ENCODE data around the gene KCNMB2. TPM values are rescaled to one million over a fixed set of nuclear protein-coding genes. Genes with fewer than 3 reads are reported as not detected.

Gene KCNMB2
- total RNA-seq, 2 donors from 2014 or later = 0.42 to 0.72 TPM

DNA sequence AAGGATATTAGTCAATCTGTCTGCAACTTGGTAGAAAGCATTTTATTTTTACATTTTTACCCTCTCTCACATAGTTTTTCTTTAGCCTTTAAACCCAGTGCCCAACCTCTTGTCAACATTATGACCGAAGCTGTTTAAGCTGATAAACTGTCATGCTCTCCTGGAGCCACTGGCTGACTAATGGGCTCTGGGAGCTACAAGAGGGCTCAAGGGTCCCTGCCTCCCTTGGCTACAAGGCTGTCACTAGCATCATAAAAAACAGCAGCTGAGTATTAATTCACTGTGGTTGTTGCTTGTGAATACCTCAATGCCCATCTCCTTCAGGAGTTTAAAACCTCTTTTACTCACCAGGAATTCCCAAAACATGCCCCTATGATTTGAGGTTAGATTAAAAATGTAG, 297.5 kb downstream of the KCNMB2 start:
- intact Hi-C loops (cut with DNase I) = no loop called here

GRCh38 chr3:178835033-178835432, 298.8 kb downstream of the KCNMB2 start:
- TF ChIP-seq, protein P1, sequence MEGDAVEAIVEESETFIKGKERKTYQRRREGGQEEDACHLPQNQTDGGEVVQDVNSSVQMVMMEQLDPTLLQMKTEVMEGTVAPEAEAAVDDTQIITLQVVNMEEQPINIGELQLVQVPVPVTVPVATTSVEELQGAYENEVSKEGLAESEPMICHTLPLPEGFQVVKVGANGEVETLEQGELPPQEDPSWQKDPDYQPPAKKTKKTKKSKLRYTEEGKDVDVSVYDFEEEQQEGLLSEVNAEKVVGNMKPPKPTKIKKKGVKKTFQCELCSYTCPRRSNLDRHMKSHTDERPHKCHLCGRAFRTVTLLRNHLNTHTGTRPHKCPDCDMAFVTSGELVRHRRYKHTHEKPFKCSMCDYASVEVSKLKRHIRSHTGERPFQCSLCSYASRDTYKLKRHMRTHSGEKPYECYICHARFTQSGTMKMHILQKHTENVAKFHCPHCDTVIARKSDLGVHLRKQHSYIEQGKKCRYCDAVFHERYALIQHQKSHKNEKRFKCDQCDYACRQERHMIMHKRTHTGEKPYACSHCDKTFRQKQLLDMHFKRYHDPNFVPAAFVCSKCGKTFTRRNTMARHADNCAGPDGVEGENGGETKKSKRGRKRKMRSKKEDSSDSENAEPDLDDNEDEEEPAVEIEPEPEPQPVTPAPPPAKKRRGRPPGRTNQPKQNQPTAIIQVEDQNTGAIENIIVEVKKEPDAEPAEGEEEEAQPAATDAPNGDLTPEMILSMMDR (IDR thresholded peaks at IDR 0.05) = no peak
- H3K27ac ChIP-seq = no peak overlapping the region

More for the DNA sequence above, 297.5 kb downstream of the KCNMB2 start:
- H3K4me3 ChIP-seq = no peak overlapping the region
- TF ChIP-seq, protein P1 (IDR thresholded peaks at IDR 0.05) = no peak
- H3K27ac ChIP-seq = no peak overlapping the region
- DNase-seq = no peak
- no peaks in the 10 kb centered on the region for H3K4me1 ChIP-seq
- no peaks in the 10 kb centered on the region for H3K36me3 ChIP-seq
- H3K9me3 ChIP-seq = no peaks in the 10 kb centered on the region
- no peak overlapping the region for H3K9ac ChIP-seq (ENCODE audit: low read depth in 2 of 2, low read length in 2 of 2)
- no peaks in the 10 kb centered on the region for H3K27me3 ChIP-seq

DNA sequence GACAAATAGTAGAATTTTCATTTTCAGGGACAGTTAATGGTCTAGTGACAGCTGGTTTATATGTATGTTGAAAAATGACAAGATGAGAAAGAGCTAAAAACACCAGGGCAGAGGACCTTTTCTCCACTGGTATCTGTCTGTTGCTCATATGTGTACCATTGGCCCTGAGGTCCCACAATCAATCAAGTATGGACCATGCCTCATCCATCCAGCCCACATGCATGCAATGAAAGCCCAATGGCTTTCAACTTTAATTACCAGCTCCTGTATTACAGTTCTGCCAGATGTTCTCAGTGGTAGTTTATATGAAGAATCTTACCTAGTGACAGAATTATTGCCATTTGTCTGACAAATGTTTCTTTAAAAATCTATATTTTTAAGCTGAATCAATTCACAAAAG, 301.3 kb downstream of the KCNMB2 start:
- TF ChIP-seq, protein P1 (IDR thresholded peaks at IDR 0.05) = no peak
- Histone ChIP-seq H3K4me3 (no peak overlapping the region), H3K27me3 (no peaks in the 10 kb centered on the region), H3K27ac (no peak overlapping the region), H3K4me1 (no peaks in the 10 kb centered on the region), H3K36me3 (no peaks in the 10 kb centered on the region), H3K9me3 (no peaks in the 10 kb centered on the region), H3K9ac (ENCODE audit: low read depth in 2 of 2, low read length in 2 of 2) (no peak overlapping the region)
- intact Hi-C loops (cut with DNase I) = no loop called here
- DNase-seq = no peak

More at GRCh38 chr3:178835033-178835432, 298.8 kb downstream of the KCNMB2 start:
- H3K9me3 ChIP-seq = no peaks in the 10 kb centered on the region
- H3K27me3 ChIP-seq = no peaks in the 10 kb centered on the region
- H3K36me3 ChIP-seq = no peaks in the 10 kb centered on the region
- DNase-seq = no peak
- intact Hi-C loops (cut with DNase I) = no loop called here
- no peaks in the 10 kb centered on the region for H3K4me1 ChIP-seq
- no peak overlapping the region for H3K4me3 ChIP-seq
- H3K9ac ChIP-seq (ENCODE audit: low read depth in 2 of 2, low read length in 2 of 2) = no peak overlapping the region

DNA sequence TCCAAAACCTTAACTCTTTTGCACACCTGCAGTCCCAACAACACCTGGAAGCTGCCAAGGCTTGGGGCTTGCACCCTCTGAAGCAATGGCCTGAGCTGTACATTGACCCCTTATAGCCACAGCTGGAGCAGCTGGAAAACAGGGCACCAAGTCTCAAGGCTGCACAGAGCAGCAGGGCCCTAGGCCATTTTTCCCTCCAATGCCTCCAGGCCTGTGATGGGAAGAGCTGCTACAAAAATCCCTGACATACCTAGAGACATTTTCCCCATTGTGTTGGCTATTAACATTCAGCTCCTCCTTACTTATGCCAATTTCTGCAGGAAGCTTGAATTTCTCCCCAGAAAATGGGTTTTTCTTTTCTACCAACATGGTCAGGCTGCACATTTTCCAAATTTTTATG, 304.4 kb downstream of the KCNMB2 start:
- Histone ChIP-seq H3K4me3 (no peak overlapping the region), H3K27ac (no peak overlapping the region), H3K4me1 (no peaks in the 10 kb centered on the region), H3K9ac (ENCODE audit: low read depth in 2 of 2, low read length in 2 of 2) (no peak overlapping the region), H3K36me3 (no peaks in the 10 kb centered on the region), H3K9me3 (no peaks in the 10 kb centered on the region), H3K27me3 (no peaks in the 10 kb centered on the region)
- no peak for DNase-seq
- TF ChIP-seq, protein P1 (IDR thresholded peaks at IDR 0.05) = no peak
- intact Hi-C loops (cut with DNase I) = no loop called here

DNA sequence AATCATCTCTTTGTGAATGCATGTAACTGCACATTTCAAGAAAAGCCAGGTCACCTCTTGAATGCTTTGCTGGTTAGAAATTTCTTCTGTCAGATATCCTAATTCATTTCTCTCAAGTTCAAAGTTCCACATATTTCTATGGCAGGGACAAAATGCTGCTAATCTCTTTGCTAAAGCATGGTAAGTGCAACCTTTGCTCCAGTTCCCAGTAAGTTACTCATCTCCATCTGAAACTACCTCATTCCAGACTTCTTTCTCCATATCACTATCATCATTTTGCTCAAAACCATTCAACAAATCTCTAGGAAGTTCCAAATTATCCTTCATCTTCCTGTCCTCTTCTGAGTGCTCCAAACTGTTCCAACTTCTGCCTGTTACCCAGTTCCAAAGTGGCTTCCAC, 304.8 kb downstream of the KCNMB2 start:
- no peak overlapping the region for H3K4me3 ChIP-seq
- DNase-seq = no peak
- H3K36me3 ChIP-seq = no peaks in the 10 kb centered on the region
- no peak overlapping the region for H3K27ac ChIP-seq
- TF ChIP-seq, protein P1 (IDR thresholded peaks at IDR 0.05) = no peak
- no peak overlapping the region for H3K9ac ChIP-seq (ENCODE audit: low read depth in 2 of 2, low read length in 2 of 2)
- H3K9me3 ChIP-seq = no peaks in the 10 kb centered on the region
- intact Hi-C loops (cut with DNase I) = no loop called here
- no peaks in the 10 kb centered on the region for H3K4me1 ChIP-seq
- no peaks in the 10 kb centered on the region for H3K27me3 ChIP-seq

DNA sequence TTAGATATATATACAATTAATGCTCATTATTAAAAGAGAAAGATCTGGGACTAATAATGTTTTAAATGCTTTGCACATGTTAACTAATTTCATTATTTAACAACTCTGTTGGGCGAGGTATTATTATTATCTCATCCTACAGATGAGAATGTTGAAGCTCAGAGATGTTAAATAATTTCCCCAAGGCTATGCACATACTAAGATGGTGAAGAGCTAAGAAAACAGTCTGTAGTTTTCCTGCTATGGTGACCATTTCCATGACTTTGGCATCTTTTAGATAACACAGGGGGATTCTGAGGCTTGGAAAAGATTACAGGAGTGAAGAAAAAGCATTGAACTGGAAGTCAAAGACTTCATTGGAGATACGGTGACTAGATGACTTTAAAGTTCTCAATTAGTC, 308.7 kb downstream of the KCNMB2 start:
- intact Hi-C loops (cut with DNase I) = no loop called here
- no peaks in the 10 kb centered on the region for H3K4me1 ChIP-seq
- no peak overlapping the region for H3K27ac ChIP-seq
- TF ChIP-seq, protein P1 (IDR thresholded peaks at IDR 0.05) = no peak
- H3K9me3 ChIP-seq = no peaks in the 10 kb centered on the region
- no peaks in the 10 kb centered on the region for H3K36me3 ChIP-seq
- no peak for DNase-seq
- H3K27me3 ChIP-seq = no peaks in the 10 kb centered on the region
- H3K4me3 ChIP-seq = no peak overlapping the region
- no peak overlapping the region for H3K9ac ChIP-seq (ENCODE audit: low read depth in 2 of 2, low read length in 2 of 2)

All from colonic mucosa (tissue), 4 donors.